ENCODE results near the gene RAPGEF2. TPM values are rescaled to one million over a fixed set of nuclear protein-coding genes. Genes with fewer than 3 reads are reported as not detected.

The RAPGEF2 gene
- total and polyA plus RNA-seq, 10 of the 15 experiments (the other 5 are each of a cell fraction or from before 2014, with no cell fraction given) = 0.31 to 24.0 (median 2.9) TPM

DNA sequence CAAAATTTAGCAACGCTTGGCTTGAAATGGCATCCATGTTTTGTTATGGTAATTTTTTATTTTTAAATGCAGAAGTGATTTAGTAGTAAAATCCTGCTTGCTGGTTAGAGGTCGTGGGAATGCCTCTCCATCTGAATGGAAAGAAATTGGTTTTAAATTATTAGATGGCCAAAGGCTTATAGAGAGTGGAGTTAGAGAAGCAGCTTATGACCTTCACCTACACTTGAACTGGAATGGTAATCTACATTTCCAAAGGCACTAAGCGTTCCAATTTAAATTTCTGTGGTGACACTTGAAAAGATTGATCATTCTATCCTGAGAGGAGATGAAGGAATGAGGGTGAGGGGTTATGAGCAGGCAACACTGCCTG lies 280.7 kb downstream of the RAPGEF2 start:
- ATAC-seq (no peak), FAIRE-seq (no peak), DNase-seq (ENCODE audit: low read depth, low spot score) (no peak)
- Histone ChIP-seq H3K4me3 (no peak overlapping the region), H3K27me3 (replicated peaks in 1 of 2; ENCODE audit: control insufficient read depth in 2 of 2, insufficient read depth in 2 of 2, low read length in 1 of 2) (no peaks in the 10 kb centered on the region), H3K79me2 (ENCODE audit: control insufficient read depth, insufficient read depth, low read length) (no peaks in the 10 kb centered on the region), H3K4me1 (ENCODE audit: control insufficient read depth, insufficient read depth, low read length) (no peaks in the 10 kb centered on the region), H3K27ac (ENCODE audit: control insufficient read depth, insufficient read depth) (no peak overlapping the region), H3K4me2 (ENCODE audit: control insufficient read depth, insufficient read depth) (no peak overlapping the region), H3K9me3 (replicated peaks; ENCODE audit: control insufficient read depth, insufficient read depth, low read length) (no peaks in the 10 kb centered on the region; the same call in 2 of the 3 replicates), H3K36me3 (ENCODE audit: control insufficient read depth in 2 of 2, insufficient read depth in 2 of 2, low read length in 1 of 2) (no peaks in the 10 kb centered on the region), H2AFZ (ENCODE audit: control insufficient read depth, low read depth, low read length) (no peak overlapping the region), H4K20me1 (ENCODE audit: control insufficient read depth, insufficient read depth) (no peaks in the 10 kb centered on the region), H3K9ac (ENCODE audit: control insufficient read depth, insufficient read depth, low read length) (no peak overlapping the region)
- in situ Hi-C loops (cut with MboI) = no loop called here
- CTCF ChIA-PET = no interaction called here
- intact Hi-C loops (cut with micrococcal nuclease; ENCODE audit: unreplicated experiment) = no loop called here
- POLR2A ChIA-PET = no interaction called here
- TF ChIP-seq TCF3 (IDR thresholded peaks at IDR 0.05; ENCODE audit: borderline replicate concordance, insufficient read depth, low read depth, low read length) (no peak), KAT2A (conservative IDR thresholded peaks at IDR 0.05; ENCODE audit: control insufficient read depth, low read depth, low read length) (no peak), BMI1 (IDR thresholded peaks at IDR 0.05; ENCODE audit: borderline replicate concordance) (no peak), MYC (IDR thresholded peaks at IDR 0.05; ENCODE audit: insufficient read depth, insufficient read length, insufficient replicate concordance, low read length, severe bottlenecking) (no peak), POLR2A (IDR thresholded peaks at IDR 0.05; ENCODE audit: low read depth, low read length) (no peak), REST (IDR thresholded peaks at IDR 0.05; ENCODE audit: low read depth, low read length) (no peak), SUPT20H (IDR thresholded peaks at IDR 0.05; ENCODE audit: borderline replicate concordance, control insufficient read depth, low read depth, low read length) (no peak), RAD51 (IDR thresholded peaks at IDR 0.05) (no peak)
- RAD21 ChIA-PET (ENCODE audit: unreplicated experiment) = interaction anchor here (0.7 kb wide), 1 partner anchor 526 kb away, joined by 4 read pairs; no protein-coding TSS in a partner anchor
- no TSS peak for BruUV-seq (replicated peaks)
- WGBS (ENCODE audit: insufficient coverage, insufficient replicate concordance, low lambda C conversion rate, missing lambda C conversion rate) = 18% methylated on average over 3 of the region's 3 CpGs
- SMC1A ChIA-PET (ENCODE audit: uncharacterized antibody, unreplicated experiment) = interaction anchor here (1.1 kb wide), 2 partner anchors 17 to 23 kb away, joined by 3 read pairs; no protein-coding TSS in a partner anchor
